Endothelial cell of umbilical vein (primary cell): ENCODE measurements around the gene CCT5. TPM values are rescaled to one million over a fixed set of nuclear protein-coding genes. Genes with fewer than 3 reads are reported as not detected.
A peak's percentile ranks its signal among the peaks of the same experiment; 100 is the strongest.

Experiments used
- BruUV-seq: library from RNA; stranded (reverse); fragments of 400-500 nt; replicated peaks from 2 replicates; lab custom pipeline; 2021; lab: Mats Ljungman, UMichigan
- CTCF ChIA-PET: fragments of 300-600, 350-600 bp; sonication (Branson Sonifier 250); formaldehyde crosslinking; loops from one replicate; lab custom pipeline; 2021; ENCODE audit warnings: antibody characterized with exemption, inconsistent platforms; lab: Charles Lee
- POLR2A ChIA-PET: fragments of 300-600, 350-600 bp; sonication (Branson Sonifier 250); formaldehyde crosslinking; loops from one replicate; lab custom pipeline; 2021; ENCODE audit warnings: antibody characterized with exemption, inconsistent platforms; lab: Charles Lee
- DNase-seq: peaks from one replicate; pipeline ENCODE4 v3.0.0-alpha.2; 2011; ENCODE audit warnings: low read depth, low spot score
- FAIRE-seq: peaks from 2 replicates; lab custom pipeline; 2011; peaks lifted over from hg19 to GRCh38; lab: Jason Lieb, UNC
- H2AFZ ChIP-seq: 2 replicates; pipeline ENCODE4 v1.6.0; 2012; ENCODE audit warnings: low read depth, low read length, control low read depth, inconsistent platforms
- H3K27ac ChIP-seq: 2 replicates; pipeline ENCODE4 v1.5.1; 2011; ENCODE audit warnings: low read depth, mild to moderate bottlenecking, control low read depth, low read length, moderate library complexity; ENCODE audit not compliant: insufficient read depth
- H3K27me3 ChIP-seq, 2 experiments: 2 replicates each; pipeline versions ENCODE4 v1.6.0 to v1.6.1; 2011; ENCODE audit warnings: low read length in 2 of 2, mixed read lengths in 1 of 2; ENCODE audit not compliant: control insufficient read depth in 2 of 2, insufficient read depth in 2 of 2
- H3K36me3 ChIP-seq, 2 experiments: 2 replicates in 1 of 2; 3 replicates in 1 of 2; pipeline ENCODE4 v1.5.1; 2011; ENCODE audit warnings: low read length in 2 of 2, mild to moderate bottlenecking in 1 of 2, moderate library complexity in 1 of 2; ENCODE audit not compliant: control insufficient read depth in 2 of 2, insufficient read depth in 2 of 2; ENCODE audit errors: extremely low read depth in 1 of 2
- H3K4me1 ChIP-seq: 3 replicates; pipeline ENCODE4 v1.5.1; 2011; ENCODE audit warnings: mild to moderate bottlenecking, low read length; ENCODE audit not compliant: control insufficient read depth, insufficient read depth; ENCODE audit errors: extremely low read depth
- H3K4me2 ChIP-seq: 2 replicates; pipeline ENCODE4 v1.6.1; 2011; ENCODE audit warnings: low read length, control low read depth, mixed read lengths; ENCODE audit not compliant: insufficient read depth
- H3K4me3 ChIP-seq, 3 experiments: fragments of 200-600 bp in 1 of 3; sonication (generic), shearing (Covaris generic) in 1 of 3; replicated peaks in 1 of 3; 2 replicates each; pipeline ENCODE4 v1.5.1; 2011 to 2016; ENCODE audit warnings: control low read depth in 3 of 3, low read length in 3 of 3, mild to moderate bottlenecking in 2 of 3, inconsistent platforms in 1 of 3, low read depth in 1 of 3, moderate library complexity in 1 of 3; ENCODE audit not compliant: insufficient read depth in 1 of 3
- H3K79me2 ChIP-seq: 2 replicates; pipeline ENCODE4 v1.6.0; 2012; ENCODE audit warnings: low read length, inconsistent platforms; ENCODE audit not compliant: control insufficient read depth, insufficient read depth
- H3K9ac ChIP-seq: replicated peaks from 2 replicates; pipeline ENCODE3; 2011; ENCODE audit warnings: low read length, control low read depth; ENCODE audit not compliant: insufficient read depth; ENCODE audit errors: extremely low read depth
- H3K9me1 ChIP-seq: replicated peaks from 3 replicates; pipeline ENCODE4 v1.6.0; 2011; ENCODE audit warnings: mild to moderate bottlenecking, low read length; ENCODE audit not compliant: control insufficient read depth, insufficient read depth; ENCODE audit errors: extremely low read depth
- H3K9me3 ChIP-seq: replicated peaks from 2 replicates; pipeline ENCODE4 v1.5.1; 2012; ENCODE audit warnings: low read length, inconsistent platforms; ENCODE audit not compliant: control insufficient read depth, insufficient read depth
- H4K20me1 ChIP-seq: replicated peaks from 2 replicates; pipeline ENCODE3; 2011; ENCODE audit warnings: mild to moderate bottlenecking, low read length; ENCODE audit not compliant: control insufficient read depth, insufficient read depth; ENCODE audit errors: extremely low read depth
- CTCF ChIP-seq, 2 donors: IDR thresholded peaks; 1 replicate in 1 of 2; 2 replicates in 1 of 2; pipeline ENCODE4 v1.5.1; 2011; ENCODE audit warnings: low read length in 2 of 2, mild to moderate bottlenecking in 2 of 2, moderate library complexity in 2 of 2, control low read depth in 1 of 2, inconsistent platforms in 1 of 2, low read depth in 1 of 2; ENCODE audit not compliant: insufficient read depth in 1 of 2; ENCODE audit errors: extremely low read depth in 1 of 2
- EZH2 ChIP-seq: IDR thresholded peaks from 2 replicates; pipeline ENCODE4 v1.6.1; 2012; ENCODE audit warnings: borderline replicate concordance, low read depth, mild to moderate bottlenecking, moderate library complexity, low read length, inconsistent platforms; ENCODE audit not compliant: severe bottlenecking
- FOS ChIP-seq: IDR thresholded peaks from 2 replicates; pipeline ENCODE4 v1.6.1; 2011; ENCODE audit warnings: mild to moderate bottlenecking, low read length, moderate library complexity, borderline replicate concordance; ENCODE audit not compliant: insufficient read depth
- GATA2 ChIP-seq: IDR thresholded peaks from 2 replicates; pipeline ENCODE4 v1.7.0; 2011; ENCODE audit warnings: low read depth, mild to moderate bottlenecking, moderate library complexity, mixed read lengths, low read length; ENCODE audit not compliant: insufficient read length, insufficient read depth
- JUN ChIP-seq: IDR thresholded peaks from 2 replicates; pipeline ENCODE4 v1.6.1; 2011; ENCODE audit warnings: borderline replicate concordance, low read depth; ENCODE audit not compliant: insufficient read length, insufficient read depth
- MAX ChIP-seq: IDR thresholded peaks from 2 replicates; pipeline ENCODE4 v1.6.1; 2011; ENCODE audit not compliant: insufficient read depth, insufficient read length
- MYC ChIP-seq: IDR thresholded peaks from one replicate; pipeline ENCODE4 v1.6.1; 2011; ENCODE audit warnings: mild to moderate bottlenecking, low read depth, low read length
- POLR2A ChIP-seq: IDR thresholded peaks from 2 replicates; pipeline ENCODE4 v1.6.1; 2012; ENCODE audit warnings: low read depth, mild to moderate bottlenecking, control low read depth, low read length
- POLR2AphosphoS5 ChIP-seq: IDR thresholded peaks from 2 replicates; pipeline ENCODE4 v1.6.1; 2012; ENCODE audit warnings: low read depth, mild to moderate bottlenecking, control low read depth, low read length, moderate library complexity; ENCODE audit not compliant: insufficient read depth
- dilution Hi-C: fragments of 300-500 bp; cut with MboI; formaldehyde crosslinking; loops from one replicate; pipeline ENCODE4 v1.15.0; 2019; ENCODE audit warnings: low sequenced_read_pairs; ENCODE audit not compliant: extremely low pct_ligation_motif_present
- intact Hi-C: fragments of 100-400 bp; cut with micrococcal nuclease; formaldehyde crosslinking; loops from one replicate; pipeline ENCODE4 v1.10.0; 2022
- polyA plus RNA-seq, 4 experiments: library from polyadenylated mRNA; depleted of rRNA in 3 of 4; stranded (reverse) in 3 of 4; unstranded in 1 of 4; fragments of >200 nt; gene quantifications; 2 replicates each; pipeline versions ENCODE4 v1.2.1 to v1.2.3, GENCODE V29; 2011 to 2012; ENCODE audit warnings: missing spikeins in 1 of 4
- total RNA-seq: library from RNA; stranded (reverse); gene quantifications from 2 replicates; pipeline ENCODE4 v1.2.3, GENCODE V29; 2021

Gene CCT5
- total and polyA plus RNA-seq, 2 donors (not counting 3 experiments of a cell fraction or from before 2014, with no cell fraction given): 323 to 386 TPM

DNA sequence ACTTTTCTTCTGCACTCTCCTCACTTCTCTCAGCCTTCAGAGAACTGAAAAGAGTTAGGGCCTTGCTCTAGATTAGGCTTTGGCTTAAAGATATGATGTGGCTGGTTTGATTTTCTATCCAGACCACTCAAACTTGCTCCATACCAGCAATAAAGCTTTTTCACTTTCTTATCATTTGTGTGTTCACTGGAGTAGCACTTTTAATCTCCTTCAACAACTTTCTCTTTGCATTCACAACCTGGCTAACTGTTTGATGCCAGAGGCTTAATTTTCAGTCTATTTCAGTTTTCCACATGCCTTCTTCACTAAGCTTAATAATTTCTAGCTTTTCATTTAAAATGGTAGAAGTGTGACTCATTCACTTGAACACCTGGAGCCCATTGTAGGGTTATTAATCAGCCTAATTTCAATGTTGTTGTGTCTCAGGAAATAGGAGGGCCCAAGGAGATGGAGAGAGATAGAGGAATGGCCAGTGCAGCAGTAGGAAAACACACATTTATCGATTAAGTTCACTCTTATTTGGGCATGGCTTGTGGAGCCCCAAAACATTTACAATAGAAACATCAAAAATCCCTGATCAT lies 6.3 kb upstream of the CCT5 start:
- intact Hi-C loops: no loop called here
- Histone ChIP-seq H3K4me1 (peaks cover 2% of the 10 kb centered on the region), H3K27ac (no peak overlapping the region), H3K27me3 (no peaks in the 10 kb centered on the region), H4K20me1 (no peaks in the 10 kb centered on the region), H3K79me2 (peaks cover 5% of the 10 kb centered on the region), H3K9me3 (no peaks in the 10 kb centered on the region), H3K9ac (no peak overlapping the region), H3K9me1 (no peaks in the 10 kb centered on the region), H2AFZ (no peak overlapping the region), H3K4me2 (no peak overlapping the region), H3K36me3 (no peaks in the 10 kb centered on the region), H3K4me3 (no peak overlapping the region)
- POLR2A ChIA-PET: no interaction called here
- CTCF ChIA-PET: no interaction called here
- no peak for DNase-seq
- no peak for TF ChIP-seq MAX
- peak; percentile 14 for TF ChIP-seq GATA2
- BruUV-seq: no TSS peak
- FAIRE-seq: no peak
- dilution Hi-C loops: no loop called here

- Histone ChIP-seq H3K4me1 (peaks cover 4% of the 10 kb centered on the region), H3K4me2 (no peak overlapping the region), H3K9me3 (no peaks in the 10 kb centered on the region), H3K4me3 (no peak overlapping the region), H4K20me1 (no peaks in the 10 kb centered on the region), H3K27ac (no peak overlapping the region), H3K9me1 (no peaks in the 10 kb centered on the region), H3K27me3 (no peaks in the 10 kb centered on the region), H3K36me3 (no peaks in the 10 kb centered on the region), H2AFZ (no peak overlapping the region), H3K79me2 (peaks cover 7% of the 10 kb centered on the region), H3K9ac (no peak overlapping the region)
- no TSS peak for BruUV-seq
- ChIA-PET POLR2A (no interaction called here), CTCF (no interaction called here)
- intact Hi-C loops (no loop called here), dilution Hi-C loops (no loop called here)
- DNase-seq (no peak), FAIRE-seq (no peak)
- TF ChIP-seq POLR2A: no peak
- no peak for TF ChIP-seq JUN
- no peak for TF ChIP-seq GATA2
- TF ChIP-seq FOS: no peak
- no peak for TF ChIP-seq EZH2
- no peak for TF ChIP-seq CTCF (IDR thresholded peaks at IDR 0.05; ENCODE audit: extremely low read depth in 1 of 2, insufficient read depth in 1 of 2, low read depth in 1 of 2, low read length in 2 of 2)
- TF ChIP-seq POLR2AphosphoS5: no peak
- TF ChIP-seq MYC: no peak
- no peak for TF ChIP-seq MAX
These were observed 5.6 kb upstream of the CCT5 start for GRCh38 chr5:10244342-10244944.
